ENCODE measurements around the gene ABCA7.

ABCA7 gene

GRCh38 chr19:1089126-1089771, 49.3 kb downstream of the ABCA7 start:
- no peak for DNase-seq

- peak; percentile 63 to 73 for DNase-seq
Measured at GRCh38 chr19:1089891-1090290, 50.0 kb downstream of the ABCA7 start.

GRCh38 chr19:1090731-1091543, 51.0 kb downstream of the ABCA7 start:
- peak in 1 of 2 donors; percentile 2 for DNase-seq

- no peak for DNase-seq
Measured at GRCh38 chr19:1091544-1092175, 51.8 kb downstream of the ABCA7 start.

GRCh38 chr19:1093330-1093729, 53.4 kb downstream of the ABCA7 start:
- DNase-seq = no peak

GRCh38 chr19:1093811-1094553, 54.1 kb downstream of the ABCA7 start:
- DNase-seq = no peak

- no peak for DNase-seq
Measured at GRCh38 chr19:1094655-1094977, 54.7 kb downstream of the ABCA7 start.

- peak; percentile 98 for DNase-seq
Measured at GRCh38 chr19:1094978-1095701, 55.2 kb downstream of the ABCA7 start, which contains the start of gene POLR2E. Gene POLR2E (minus strand): TSS chr19:1095375. CDS start chr19:1095315, 60 bp downstream.

GRCh38 chr19:1097810-1098176, 57.9 kb downstream of the ABCA7 start:
- DNase-seq = no peak

GRCh38 chr19:1098177-1099051, 58.5 kb downstream of the ABCA7 start:
- no peak for DNase-seq

- DNase-seq = no peak
Measured at GRCh38 chr19:1101337-1101698, 61.4 kb downstream of the ABCA7 start.

GRCh38 chr19:1102407-1103131, 62.7 kb downstream of the ABCA7 start:
- DNase-seq = no peak

GRCh38 chr19:1103132-1103707, 63.3 kb downstream of the ABCA7 start:
- DNase-seq = no peak

GRCh38 chr19:1103708-1104310, 63.9 kb downstream of the ABCA7 start, which contains the start of gene GPX4:
Gene GPX4 (plus strand): TSS chr19:1103994. CDS start chr19:1104044, 50 bp downstream.
- DNase-seq = peak; percentile 99

- DNase-seq = peak; percentile 79 to 82
Measured at GRCh38 chr19:1104311-1105007, 64.6 kb downstream of the ABCA7 start.

GRCh38 chr19:1105008-1105872, 65.3 kb downstream of the ABCA7 start:
- no peak for DNase-seq

GRCh38 chr19:1105873-1106840, 66.2 kb downstream of the ABCA7 start:
- no peak for DNase-seq
